GM21528 (cell line): ENCODE data around the gene PDZD7.
"Not testable (repeated sequence)": the region's sequence is repeated elsewhere in the genome, so short reads cannot be mapped to it uniquely, and the experiment has no call there.

Experiments
- ATAC-seq: cut with Tn5 transposase; IDR thresholded peaks from one replicate; pipeline ENCODE4 v1.9.1; 2021; ENCODE audit warnings: mild to moderate bottlenecking, moderate library complexity; ENCODE audit not compliant: unreplicated experiment, low FRiP score

The PDZD7 gene

GRCh38 chr10:101041252-101041761, 10.4 kb upstream of the PDZD7 start:
- ATAC-seq: no peak

- no peak for ATAC-seq
These were observed 9.9 kb upstream of the PDZD7 start for GRCh38 chr10:101040851-101041250.

- ATAC-seq: no peak
These were observed 9.1 kb upstream of the PDZD7 start for GRCh38 chr10:101040061-101040460.

GRCh38 chr10:101038484-101038883, 7.6 kb upstream of the PDZD7 start:
- ATAC-seq: no peak

GRCh38 chr10:101036726-101037125, 5.8 kb upstream of the PDZD7 start:
- no peak for ATAC-seq

- ATAC-seq: no peak
These were observed 5.2 kb upstream of the PDZD7 start for GRCh38 chr10:101035916-101036702.

- no peak for ATAC-seq
These were observed 4.4 kb upstream of the PDZD7 start for GRCh38 chr10:101035314-101035713.

GRCh38 chr10:101034404-101034803, 3.5 kb upstream of the PDZD7 start:
- ATAC-seq: not testable (repeated sequence)

GRCh38 chr10:101033276-101033675, 2.3 kb upstream of the PDZD7 start:
- ATAC-seq: no peak

GRCh38 chr10:101032637-101033224, 1.8 kb upstream of the PDZD7 start:
- ATAC-seq: no peak

GRCh38 chr10:101031796-101032636, 1.1 kb upstream of the PDZD7 start:
- ATAC-seq: no peak

GRCh38 chr10:101030496-101031127, 317 bp downstream of the PDZD7 start:
- ATAC-seq: no peak

- ATAC-seq: no peak
These were observed 1.2 kb downstream of the PDZD7 start for GRCh38 chr10:101029520-101030295.

GRCh38 chr10:101028446-101029337, 2.2 kb downstream of the PDZD7 start:
- ATAC-seq: no peak

GRCh38 chr10:101027106-101027720, 3.7 kb downstream of the PDZD7 start:
- ATAC-seq: no peak

- ATAC-seq: no peak
These were observed 7.8 kb downstream of the PDZD7 start for GRCh38 chr10:101022967-101023705.

GRCh38 chr10:101021692-101022251, 9.2 kb downstream of the PDZD7 start:
- no peak for ATAC-seq
